Epithelial cell of esophagus (primary cell): ENCODE measurements around the gene UBALD1.

Experiments
- DNase-seq: peaks from one replicate; pipeline ENCODE4 v3.0.0; 2010; ENCODE audit warnings: low read depth
- H3K4me3 ChIP-seq: 2 replicates; pipeline ENCODE4 v1.5.1; 2011; ENCODE audit warnings: mild to moderate bottlenecking, low read length, control low read depth
- TF ChIP-seq, protein P1 (sequence below): IDR thresholded peaks from 2 replicates; pipeline ENCODE4 v1.5.1; 2011; ENCODE audit warnings: low read depth, mild to moderate bottlenecking, low read length, control low read depth, inconsistent platforms; ENCODE audit not compliant: insufficient read depth; ENCODE audit errors: missing control alignments

Gene UBALD1

GRCh38 chr16:4603624-4604170, 11.0 kb downstream of the UBALD1 start:
- no peak for DNase-seq
- TF ChIP-seq, protein P1, sequence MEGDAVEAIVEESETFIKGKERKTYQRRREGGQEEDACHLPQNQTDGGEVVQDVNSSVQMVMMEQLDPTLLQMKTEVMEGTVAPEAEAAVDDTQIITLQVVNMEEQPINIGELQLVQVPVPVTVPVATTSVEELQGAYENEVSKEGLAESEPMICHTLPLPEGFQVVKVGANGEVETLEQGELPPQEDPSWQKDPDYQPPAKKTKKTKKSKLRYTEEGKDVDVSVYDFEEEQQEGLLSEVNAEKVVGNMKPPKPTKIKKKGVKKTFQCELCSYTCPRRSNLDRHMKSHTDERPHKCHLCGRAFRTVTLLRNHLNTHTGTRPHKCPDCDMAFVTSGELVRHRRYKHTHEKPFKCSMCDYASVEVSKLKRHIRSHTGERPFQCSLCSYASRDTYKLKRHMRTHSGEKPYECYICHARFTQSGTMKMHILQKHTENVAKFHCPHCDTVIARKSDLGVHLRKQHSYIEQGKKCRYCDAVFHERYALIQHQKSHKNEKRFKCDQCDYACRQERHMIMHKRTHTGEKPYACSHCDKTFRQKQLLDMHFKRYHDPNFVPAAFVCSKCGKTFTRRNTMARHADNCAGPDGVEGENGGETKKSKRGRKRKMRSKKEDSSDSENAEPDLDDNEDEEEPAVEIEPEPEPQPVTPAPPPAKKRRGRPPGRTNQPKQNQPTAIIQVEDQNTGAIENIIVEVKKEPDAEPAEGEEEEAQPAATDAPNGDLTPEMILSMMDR, result no peak

DNA sequence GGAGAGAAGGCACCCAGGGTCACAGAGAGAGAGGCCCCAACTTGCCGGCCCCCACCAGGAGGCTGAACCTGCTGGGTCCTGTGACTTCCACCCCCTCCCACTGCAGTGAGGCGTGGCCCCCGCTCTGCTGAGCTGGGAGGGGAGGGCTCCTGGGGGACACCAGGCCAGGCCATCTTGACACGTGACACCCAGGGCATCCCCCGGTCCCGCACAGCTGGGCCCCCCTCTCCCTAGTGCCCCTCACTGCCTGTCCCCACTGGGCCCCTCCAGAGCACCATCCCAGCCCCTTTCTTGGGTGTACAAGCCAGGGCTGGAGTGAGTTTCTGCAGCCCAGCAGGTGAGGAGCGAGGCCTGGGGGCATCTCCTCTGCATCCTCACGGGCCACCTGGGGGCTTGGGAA, 12.4 kb downstream of the UBALD1 start:
- TF ChIP-seq, protein P1, result no peak
- no peak for DNase-seq
- H3K4me3 ChIP-seq, result no peak overlapping the region

More at GRCh38 chr16:4603624-4604170, 11.0 kb downstream of the UBALD1 start:
- no peak overlapping the region for H3K4me3 ChIP-seq

- TF ChIP-seq, protein P1, result no peak
- H3K4me3 ChIP-seq, result no peak overlapping the region
- DNase-seq, result no peak
These were observed 12.9 kb downstream of the UBALD1 start for GRCh38 chr16:4601864-4602186.

DNA sequence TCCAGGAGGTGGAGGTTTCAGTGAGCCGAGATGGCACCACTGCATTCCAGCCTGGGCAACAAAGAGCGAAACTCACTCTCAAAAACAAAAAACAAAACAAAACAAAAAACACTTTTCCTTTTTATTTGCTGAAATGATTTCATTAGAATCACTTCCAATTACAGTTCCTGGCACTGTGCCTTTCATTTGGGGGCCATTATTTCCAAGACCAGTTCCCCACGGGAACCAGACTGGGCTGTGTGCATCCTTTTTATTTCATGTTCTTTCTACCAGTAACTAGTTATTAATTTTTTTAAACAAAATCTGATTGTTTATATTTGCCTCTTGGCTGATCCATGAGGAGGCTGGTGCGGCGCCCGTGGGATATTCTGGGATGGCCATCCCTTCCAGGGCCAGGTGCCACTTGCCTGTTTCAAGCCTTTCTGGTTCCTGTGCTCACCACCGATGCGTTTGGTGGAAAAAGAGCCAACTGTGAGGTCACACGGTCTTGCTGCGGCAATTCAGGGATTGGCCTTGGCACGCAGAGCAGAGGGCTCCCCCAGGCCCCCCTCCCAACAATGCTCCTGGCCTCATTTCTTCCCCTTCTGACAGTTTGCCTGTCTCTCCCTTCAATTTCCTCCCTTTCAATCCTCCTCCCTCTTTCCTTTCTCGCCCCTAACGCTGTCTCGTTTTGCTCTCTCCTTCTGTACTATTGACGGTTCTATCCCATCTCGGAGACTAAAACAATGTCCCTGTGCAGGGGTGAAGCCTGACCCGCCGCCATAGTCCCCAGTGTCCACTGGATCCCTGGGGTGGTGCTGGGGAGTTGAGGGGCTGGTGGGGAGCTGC, 13.4 kb downstream of the UBALD1 start:
- TF ChIP-seq, protein P1, result no peak

DNA sequence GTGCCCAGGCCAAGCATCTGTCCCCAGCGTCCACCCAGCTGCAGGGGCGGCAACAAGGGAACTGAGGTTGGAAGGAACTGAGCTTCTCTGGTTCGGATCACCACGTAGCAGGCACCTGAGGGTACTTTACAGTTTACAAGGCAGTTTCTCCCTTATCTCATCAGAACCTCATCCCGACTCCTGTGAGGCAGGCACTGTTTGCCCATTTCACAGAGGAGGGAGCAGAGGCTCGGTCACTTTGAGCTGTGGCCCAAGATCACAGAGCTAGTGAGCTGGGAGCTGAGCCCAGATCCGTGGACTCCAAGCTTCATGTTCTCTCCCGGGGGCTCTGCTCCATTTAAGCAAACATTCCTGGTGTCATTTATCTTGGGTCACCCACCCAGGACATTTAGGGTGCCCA, 15.1 kb downstream of the UBALD1 start:
- H3K4me3 ChIP-seq, result no peak overlapping the region
- DNase-seq, result no peak
- TF ChIP-seq, protein P1, result no peak

More for the DNA sequence above, 13.4 kb downstream of the UBALD1 start:
- no peak overlapping the region for H3K4me3 ChIP-seq
- peak; percentile 33 for DNase-seq

- DNase-seq, result no peak
- TF ChIP-seq, protein P1, result no peak
- H3K4me3 ChIP-seq, result no peak overlapping the region
These were observed 15.7 kb downstream of the UBALD1 start for GRCh38 chr16:4599037-4599436.
